GM12864 (cell line): ENCODE measurements around the gene COX10.
A peak's percentile ranks its signal among the peaks of the same experiment; 100 is the strongest.

Experiments
- DNase-seq: peaks from one replicate; pipeline ENCODE4 v3.0.0-alpha.2; 2011; ENCODE audit warnings: low read depth
- H3K4me3 ChIP-seq: 2 replicates; pipeline ENCODE4 v1.5.1; 2011; ENCODE audit warnings: mild to moderate bottlenecking, low read depth, low read length, control low read depth
- TF ChIP-seq, protein P1 (sequence below): IDR thresholded peaks from 2 replicates; pipeline ENCODE4 v1.5.1; 2011; ENCODE audit warnings: low read depth, mild to moderate bottlenecking, moderate library complexity, low read length, control low read depth, inconsistent platforms; ENCODE audit errors: missing control alignments

COX10 gene

DNA sequence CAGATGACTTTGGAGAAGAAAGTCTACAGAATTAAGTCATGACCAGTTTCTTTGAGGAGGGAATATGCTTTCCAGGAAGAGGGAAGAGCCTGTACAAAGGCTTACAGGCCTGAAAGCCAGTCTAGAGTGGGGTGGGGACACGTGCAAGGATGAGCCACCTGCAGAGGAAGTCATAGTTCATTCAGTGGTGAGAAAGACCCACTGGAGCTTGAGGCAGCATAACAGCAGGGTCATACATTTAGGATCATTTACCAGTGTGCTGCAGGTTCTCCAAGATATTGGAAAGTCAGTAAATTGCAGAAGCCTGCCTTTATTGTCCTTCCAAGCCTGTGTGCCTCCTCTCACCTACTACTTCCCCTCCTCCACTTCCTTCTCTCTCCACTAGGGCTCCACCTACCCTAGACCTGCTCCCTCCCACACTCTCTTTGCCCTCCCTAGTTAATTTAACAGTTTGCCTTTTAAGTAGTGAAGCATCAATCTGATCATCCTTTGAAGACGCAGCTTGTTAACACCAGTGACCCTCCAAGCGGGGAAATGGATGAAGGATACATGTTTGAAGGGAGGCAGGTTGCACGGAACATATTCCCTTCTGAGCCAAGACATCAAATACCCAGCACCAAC lies 127.2 kb downstream of the COX10 start:
- DNase-seq, result no peak
- H3K4me3 ChIP-seq, result no peak overlapping the region
- TF ChIP-seq, protein P1, sequence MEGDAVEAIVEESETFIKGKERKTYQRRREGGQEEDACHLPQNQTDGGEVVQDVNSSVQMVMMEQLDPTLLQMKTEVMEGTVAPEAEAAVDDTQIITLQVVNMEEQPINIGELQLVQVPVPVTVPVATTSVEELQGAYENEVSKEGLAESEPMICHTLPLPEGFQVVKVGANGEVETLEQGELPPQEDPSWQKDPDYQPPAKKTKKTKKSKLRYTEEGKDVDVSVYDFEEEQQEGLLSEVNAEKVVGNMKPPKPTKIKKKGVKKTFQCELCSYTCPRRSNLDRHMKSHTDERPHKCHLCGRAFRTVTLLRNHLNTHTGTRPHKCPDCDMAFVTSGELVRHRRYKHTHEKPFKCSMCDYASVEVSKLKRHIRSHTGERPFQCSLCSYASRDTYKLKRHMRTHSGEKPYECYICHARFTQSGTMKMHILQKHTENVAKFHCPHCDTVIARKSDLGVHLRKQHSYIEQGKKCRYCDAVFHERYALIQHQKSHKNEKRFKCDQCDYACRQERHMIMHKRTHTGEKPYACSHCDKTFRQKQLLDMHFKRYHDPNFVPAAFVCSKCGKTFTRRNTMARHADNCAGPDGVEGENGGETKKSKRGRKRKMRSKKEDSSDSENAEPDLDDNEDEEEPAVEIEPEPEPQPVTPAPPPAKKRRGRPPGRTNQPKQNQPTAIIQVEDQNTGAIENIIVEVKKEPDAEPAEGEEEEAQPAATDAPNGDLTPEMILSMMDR, result peak; percentile 61

GRCh38 chr17:14197057-14197456 lies 127.8 kb downstream of the COX10 start:
- H3K4me3 ChIP-seq, result no peak overlapping the region
- TF ChIP-seq, protein P1, result no peak
- DNase-seq, result no peak

- no peak for DNase-seq
- TF ChIP-seq, protein P1, result no peak
These were observed 128.3 kb downstream of the COX10 start for GRCh38 chr17:14197586-14197985.

DNA sequence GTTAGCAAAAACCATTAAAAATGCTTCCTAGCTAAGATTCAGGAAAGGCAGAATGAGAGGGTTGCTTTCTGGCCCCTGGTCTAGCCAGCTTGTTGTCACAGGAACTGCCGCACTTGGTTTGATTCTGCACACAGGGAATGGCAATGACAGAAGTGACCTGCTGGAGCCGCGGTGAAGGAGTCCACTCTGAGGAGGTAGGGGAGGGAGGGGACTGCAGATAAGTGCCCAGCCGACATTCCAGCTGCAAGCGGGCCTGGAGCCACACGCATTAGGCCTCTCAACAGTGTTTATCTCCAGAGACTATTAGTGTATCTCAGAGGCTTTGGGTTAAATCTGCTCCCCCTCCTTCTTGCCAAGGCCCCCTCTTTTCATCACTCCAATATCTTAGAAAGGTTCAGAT lies 128.7 kb downstream of the COX10 start:
- no peak overlapping the region for H3K4me3 ChIP-seq
- DNase-seq, result no peak
- TF ChIP-seq, protein P1, result no peak

More at GRCh38 chr17:14197586-14197985, 128.3 kb downstream of the COX10 start:
- no peak overlapping the region for H3K4me3 ChIP-seq

- no peak for DNase-seq
- TF ChIP-seq, protein P1, result no peak
- no peak overlapping the region for H3K4me3 ChIP-seq
These were observed 129.3 kb downstream of the COX10 start for GRCh38 chr17:14198575-14198974.

GRCh38 chr17:14199601-14200000 lies 130.3 kb downstream of the COX10 start:
- no peak overlapping the region for H3K4me3 ChIP-seq
- TF ChIP-seq, protein P1, result no peak
- no peak for DNase-seq

DNA sequence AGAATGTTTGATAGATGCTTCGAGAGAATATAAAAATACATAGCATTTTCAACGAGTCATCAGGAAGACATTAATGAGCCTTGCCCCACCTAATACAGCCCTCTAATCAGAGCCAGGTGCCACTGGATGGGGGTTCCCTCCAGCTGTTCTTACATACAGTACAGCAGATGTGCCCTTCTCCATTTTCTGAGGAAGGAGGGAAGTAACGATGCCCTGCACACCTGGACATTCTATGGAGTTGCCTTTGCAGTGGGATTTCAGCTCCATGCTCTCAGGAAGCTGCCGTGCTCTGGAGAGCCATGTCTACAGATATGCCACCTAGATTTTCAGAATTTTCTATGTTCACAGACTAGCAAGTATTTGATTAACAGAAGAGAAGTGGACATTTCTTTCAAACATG lies 131.1 kb downstream of the COX10 start:
- no peak overlapping the region for H3K4me3 ChIP-seq
- DNase-seq, result no peak
- TF ChIP-seq, protein P1, result no peak
